DMS53 (cell line): ENCODE measurements around the gene LRFN2.

Source experiments
- DNase-seq: peaks from one replicate; lab custom pipeline; 2025; lab: John Stamatoyannopoulos, UW

The LRFN2 gene

DNA sequence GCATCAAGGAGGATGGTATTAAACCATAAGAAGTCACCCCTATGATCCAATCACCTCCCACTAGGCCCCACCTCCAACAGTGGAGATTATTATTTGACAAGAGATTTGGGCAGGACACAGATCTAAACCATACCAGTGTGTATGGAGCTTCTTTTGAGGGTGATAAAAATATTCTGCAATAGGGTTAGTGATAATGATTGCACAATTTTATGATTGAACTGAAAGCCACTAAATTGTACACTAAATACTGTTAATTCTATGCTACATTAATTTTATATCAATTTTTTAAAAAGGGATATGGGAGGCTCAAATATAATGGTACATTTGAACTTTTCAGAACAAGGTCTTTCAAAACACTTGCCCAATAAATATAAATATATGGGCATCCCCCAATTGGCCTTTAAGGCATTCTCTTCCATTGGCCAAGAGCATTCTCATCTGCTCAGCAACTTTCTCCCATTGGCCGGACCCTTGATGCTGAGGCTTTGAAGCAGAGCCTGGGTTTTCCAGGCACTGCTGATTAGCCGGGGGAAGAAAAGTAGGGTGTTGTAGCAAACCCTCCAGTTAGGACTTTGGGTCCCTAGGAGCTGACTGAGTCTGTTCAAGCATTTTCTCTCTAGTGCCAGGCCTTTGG is 209.9 kb downstream of the LRFN2 start:
- DNase-seq, result no peak

DNA sequence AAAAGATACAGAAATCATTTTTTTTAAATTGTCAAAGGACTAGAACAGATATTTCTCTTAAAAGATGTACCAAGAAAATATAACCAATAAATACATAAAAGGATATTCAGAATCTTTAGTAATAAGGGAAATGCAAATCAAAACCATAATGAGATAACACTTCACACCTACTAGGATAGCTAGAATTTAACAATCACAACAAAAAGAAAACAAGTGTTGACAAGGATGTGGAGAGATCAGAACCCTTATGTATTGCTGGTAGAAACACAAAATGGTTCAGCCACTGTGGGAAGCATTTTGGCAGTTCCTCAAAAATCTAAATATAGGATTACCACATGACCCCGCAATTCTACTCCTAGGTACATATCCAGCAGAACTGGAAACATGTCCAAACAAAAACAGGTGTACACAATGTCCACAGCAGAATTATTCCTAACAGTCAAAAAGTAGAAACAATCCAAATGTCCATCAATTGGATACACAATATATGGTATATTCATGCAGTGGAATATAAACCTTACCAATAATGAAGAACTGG is 211.0 kb downstream of the LRFN2 start:
- DNase-seq, result peak; percentile 39

DNA sequence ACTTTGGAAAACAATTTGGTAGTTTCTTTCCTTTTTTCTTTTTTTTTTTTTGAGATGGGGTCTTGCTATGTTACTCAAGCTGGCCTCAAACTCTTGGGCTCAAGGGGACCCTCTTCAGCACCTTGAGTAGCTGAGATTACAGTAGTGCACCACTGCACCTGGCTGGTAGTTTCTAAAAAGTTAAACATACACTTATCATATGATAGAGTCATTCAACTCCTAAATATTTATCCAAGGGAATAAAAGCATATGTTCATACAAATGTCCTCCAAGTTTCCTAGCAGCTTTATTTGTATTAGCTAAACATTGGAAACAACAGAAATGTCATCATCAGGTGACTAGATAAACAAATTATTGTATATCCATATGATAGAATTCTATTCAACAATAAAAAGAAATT is 213.9 kb downstream of the LRFN2 start:
- peak; percentile 77 for DNase-seq

DNA sequence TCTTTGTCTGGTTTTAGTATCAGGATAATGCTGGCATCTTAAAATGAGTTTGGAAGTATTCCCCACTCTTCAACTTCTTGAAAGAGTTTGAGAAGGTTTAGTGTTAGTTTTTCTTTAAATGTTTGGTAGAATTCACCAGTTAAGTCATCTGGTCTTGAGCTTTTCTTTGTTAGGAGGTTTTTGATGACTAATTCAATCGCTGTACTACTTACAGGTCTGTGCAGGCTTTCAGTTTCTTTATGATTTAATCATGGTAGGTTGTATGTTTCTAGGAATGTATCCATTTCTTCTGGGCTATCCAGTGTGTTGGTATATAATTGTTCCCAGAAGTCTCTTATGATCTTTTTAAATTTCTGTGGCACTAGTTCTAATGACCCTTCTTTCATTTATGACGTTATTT is 215.5 kb downstream of the LRFN2 start:
- DNase-seq, result no peak

DNA sequence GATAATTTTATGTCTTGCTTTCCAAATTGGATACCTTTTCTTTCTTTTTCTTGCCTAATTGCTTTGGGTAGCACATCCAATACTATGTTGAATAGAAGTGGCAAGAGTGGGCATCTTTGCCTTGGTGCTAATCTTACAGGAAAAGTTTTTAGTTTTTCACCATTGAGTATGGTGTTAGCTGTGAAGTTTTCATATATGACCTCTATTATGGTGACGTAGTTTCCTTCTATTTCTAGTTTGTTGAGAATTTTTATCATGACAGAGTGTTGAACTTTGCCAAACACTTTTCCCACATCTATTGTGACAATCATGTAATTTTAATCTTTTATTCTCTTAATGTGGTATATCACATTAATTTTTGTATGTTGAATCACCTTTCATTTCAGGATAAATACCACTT is 216.1 kb downstream of the LRFN2 start:
- DNase-seq, result no peak

DNA sequence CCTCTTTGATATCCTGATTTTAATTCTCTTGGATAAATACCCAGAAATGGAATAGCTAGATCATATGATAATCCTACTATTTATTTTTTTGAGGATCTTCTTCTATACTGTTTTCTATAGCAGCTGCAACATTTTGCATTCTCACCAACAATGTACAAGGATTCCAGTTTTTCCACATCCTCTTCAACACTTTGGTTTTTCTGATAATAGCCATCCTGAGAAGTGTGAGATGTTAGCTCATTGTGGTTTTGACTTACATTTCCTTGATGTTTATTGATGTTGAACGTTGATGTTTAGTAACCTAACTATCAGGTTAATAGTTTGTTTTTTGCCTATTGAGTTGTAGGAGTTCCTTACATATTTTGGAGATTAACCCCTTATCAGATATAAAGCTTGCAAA is 217.3 kb downstream of the LRFN2 start:
- no peak for DNase-seq

DNA sequence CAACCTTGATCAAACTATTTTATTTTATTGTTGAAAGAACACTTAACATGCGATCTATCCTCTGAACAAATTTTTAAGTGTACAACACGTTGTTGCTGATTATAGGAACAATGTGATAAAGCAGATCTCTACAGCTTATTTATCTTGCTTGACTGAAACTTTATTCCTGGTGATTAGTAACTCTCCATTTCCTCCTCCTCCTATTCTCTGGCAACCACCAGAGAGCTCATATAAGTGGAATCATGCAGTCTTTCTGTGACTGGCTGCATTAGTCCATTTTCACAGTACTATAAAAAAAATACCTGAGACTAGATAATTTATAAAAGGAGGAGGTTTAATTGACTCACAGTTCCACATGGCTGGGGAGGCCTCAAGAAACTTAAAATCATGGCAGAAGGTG is 218.1 kb downstream of the LRFN2 start:
- DNase-seq, result no peak

DNA sequence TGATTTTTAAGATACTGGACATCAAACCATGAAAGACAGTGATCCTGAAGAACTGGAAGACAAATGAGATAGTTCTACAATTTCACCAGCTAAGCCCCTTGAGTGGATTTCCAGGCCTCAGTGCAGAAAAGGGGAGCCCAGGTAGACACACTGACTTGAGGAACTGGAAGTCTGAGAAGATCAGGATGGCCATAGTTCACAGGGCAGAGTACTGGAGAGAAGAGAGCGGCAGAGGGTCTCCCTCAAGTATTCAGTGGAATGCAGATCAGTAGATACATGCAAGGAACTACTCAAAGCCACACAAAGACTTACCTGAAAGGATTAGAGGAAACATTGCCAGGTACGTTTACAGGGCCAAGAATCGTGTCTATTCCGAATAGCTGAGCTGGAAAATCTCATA is 224.3 kb downstream of the LRFN2 start:
- DNase-seq, result no peak

DNA sequence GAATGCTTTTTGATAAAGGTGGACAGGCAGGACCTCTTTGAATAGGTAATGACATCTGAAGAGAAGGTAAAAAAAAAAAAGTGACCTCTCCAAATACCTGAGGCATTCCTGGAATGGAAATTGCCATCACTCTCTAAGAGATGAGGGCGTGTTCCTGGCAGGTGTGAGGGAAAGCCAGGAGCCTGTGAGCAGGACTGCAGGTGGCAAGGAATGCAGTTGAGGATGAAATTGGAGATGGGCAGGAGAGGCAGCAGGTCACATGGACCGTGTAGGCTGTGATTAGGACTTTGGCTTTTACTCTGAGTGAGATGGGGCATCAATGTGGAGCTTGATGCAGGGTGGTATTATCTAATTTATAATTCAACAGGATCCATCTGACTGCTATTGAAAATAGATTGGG is 227.4 kb downstream of the LRFN2 start:
- DNase-seq, result peak; percentile 80

DNA sequence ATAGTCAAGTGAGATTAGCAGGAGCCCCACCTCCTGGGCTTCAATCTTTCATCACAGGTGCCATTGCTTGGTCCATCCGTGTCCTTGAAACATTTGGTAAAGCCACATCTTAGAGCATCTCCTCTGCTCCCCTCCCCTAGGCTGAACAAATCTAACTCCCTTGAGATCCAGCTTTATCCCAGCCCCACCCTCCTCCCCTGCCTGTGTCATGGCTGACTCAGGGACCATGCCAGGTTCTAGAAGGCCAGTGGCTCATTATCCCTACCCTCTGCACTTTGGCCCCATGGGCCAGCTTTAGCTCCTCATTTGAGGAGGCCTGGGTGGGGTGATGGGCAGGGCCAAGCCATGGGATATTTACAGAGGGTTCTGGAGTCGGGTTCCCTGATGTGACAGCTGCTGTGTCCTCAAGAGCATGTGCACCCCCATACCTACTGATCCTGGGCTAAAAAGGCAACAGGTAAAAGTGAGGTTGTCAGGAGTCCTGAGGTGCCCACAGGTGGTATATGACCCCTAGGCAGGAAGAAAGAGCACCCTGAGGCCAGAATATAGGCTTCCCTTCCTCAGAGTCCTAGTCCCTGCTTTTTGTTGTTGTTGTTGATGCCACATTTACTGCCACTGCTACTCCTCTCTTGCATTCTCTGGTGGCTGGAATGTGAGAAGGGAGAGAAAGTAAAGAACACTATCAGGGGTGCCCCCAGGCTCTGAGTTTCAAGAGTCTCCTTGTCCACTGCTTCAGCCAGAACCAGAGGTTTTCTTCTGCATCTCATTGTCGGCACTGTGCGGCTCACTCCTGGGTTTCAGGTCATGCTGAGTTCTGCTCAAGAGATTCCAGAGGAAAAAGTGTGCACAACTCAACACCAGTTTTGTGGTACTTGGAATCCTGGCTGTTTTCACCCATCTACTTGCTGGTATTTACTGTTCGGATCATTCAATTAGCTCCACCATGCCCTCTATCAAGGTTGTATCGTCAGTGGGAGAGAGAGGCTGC is 228.4 kb downstream of the LRFN2 start:
- DNase-seq, result no peak

DNA sequence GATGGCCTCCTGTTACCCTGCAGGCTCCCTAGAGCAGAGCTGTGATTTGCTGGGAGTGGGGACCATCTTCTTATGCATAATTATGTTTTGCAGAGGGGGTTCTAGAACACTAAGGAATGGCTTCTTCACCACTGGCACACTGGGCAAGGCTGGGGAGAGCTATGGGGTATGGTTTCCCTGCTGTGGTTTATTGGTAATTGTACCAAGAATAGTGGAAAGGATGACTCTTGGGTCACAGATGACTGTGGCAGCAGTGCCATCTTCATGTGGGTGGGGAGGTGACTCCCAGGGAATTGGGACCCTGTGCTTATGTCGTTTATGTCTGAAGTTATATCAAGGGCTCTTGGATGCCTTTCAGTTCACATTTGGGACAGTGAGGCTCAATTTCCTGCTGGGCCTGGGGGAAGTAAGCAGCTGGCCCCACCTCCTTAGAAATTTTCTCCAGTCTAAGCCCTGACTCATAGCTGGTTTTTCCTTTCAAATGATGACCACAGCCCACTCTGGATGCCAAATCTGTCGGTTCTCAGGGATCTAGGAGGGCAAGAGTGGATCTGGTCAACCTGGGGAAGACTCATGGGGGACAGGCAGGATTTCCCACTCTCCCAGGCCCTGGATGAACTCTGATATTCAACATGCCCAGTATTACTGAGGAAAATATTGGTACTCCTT is 230.8 kb downstream of the LRFN2 start:
- DNase-seq, result no peak

DNA sequence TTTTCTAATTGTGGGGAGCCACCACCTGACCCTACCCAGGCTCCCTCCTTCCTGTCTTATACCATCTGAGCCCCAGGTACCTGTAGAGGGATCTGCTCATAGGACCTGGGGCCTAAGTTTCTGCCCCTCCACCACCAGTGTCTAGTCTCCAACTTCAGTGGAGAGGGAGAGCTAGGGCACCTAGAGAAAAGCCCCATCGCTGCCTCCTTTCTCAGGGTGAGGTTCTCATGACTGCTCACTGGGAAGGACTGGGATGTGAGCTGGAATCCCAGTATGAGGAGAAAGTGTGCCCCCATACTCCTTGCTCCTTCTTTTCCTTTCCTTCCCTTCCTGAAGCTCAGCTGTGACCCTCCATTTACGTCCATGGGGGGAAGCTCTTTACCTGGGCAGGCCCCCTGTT is 231.6 kb downstream of the LRFN2 start:
- DNase-seq, result no peak

DNA sequence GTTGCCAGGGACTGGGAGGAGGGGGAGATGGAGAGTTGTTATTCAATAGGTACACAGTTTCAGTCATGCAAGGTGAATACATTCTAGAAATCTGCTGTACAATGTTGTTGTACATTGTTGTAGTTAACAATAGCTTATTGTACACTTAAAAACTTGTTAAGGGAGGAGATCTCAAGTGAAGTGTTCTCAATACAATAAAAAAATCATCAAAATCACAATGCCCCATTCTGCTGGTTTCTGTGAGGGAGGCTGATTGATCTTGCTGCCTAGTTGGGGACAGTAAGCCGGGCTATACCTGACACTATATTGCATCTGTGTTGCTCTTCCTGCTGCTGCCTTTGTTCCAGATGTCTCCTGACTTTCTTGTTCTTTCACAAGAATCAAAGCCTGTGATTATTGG is 232.1 kb downstream of the LRFN2 start:
- DNase-seq, result no peak

DNA sequence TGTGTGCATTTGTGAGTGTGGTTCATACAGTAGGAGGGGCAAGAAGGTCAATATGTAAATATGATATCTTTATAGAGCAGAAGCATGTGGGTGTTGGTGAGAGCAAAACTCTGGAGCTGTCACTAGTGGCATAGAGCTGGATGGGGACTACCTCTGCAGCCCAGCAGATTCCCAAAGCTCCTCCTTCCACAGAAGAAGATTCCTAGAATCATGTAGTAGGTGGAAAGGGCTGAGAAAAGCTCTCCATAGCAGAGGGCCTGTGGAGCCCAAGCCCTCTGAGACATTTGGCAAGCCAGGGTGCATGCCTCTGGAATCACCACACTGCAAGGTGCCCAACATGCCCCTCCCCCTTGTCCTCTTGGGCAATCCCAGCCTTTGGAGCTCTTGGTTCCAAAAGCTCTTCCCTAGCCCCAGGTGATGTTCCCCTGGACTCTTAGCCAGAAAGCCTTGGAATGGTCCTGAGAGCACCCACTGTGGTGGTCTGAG is 233.2 kb downstream of the LRFN2 start:
- no peak for DNase-seq

DNA sequence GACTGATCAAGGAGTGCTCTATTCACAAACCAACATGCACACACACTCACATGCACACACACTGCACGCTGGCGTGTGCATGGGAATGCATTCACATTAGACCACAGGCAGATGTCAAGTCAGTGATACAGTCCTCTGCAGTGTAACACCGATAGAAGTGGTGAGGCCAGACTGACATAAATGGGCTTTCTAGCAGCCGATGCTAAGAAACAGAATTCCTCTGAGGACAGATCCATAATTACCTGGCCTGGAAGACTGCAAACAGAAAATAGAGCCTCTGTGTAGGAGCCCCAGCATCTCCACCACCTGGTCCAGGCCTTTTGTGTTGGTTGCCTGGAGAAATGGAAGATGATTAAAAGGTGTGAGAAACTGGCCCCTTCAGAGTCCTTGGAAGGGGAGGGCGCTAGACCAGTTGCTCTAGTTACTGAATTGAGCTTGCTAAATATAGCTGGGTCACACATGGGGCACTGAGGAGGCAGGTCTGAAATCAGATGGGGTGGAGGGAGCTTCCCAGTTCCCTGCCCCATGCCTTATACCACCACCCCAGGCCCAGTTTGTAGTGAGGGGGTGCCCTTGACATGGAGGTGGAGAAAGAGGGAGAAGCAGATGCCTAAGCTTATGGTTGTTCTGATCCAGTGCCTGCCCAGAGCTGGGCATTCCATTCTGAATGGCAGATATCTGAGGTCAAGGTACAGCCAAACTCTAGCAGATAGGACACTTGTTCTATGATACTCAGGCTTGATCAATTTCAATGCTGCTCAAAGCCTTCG is 233.8 kb downstream of the LRFN2 start:
- no peak for DNase-seq

DNA sequence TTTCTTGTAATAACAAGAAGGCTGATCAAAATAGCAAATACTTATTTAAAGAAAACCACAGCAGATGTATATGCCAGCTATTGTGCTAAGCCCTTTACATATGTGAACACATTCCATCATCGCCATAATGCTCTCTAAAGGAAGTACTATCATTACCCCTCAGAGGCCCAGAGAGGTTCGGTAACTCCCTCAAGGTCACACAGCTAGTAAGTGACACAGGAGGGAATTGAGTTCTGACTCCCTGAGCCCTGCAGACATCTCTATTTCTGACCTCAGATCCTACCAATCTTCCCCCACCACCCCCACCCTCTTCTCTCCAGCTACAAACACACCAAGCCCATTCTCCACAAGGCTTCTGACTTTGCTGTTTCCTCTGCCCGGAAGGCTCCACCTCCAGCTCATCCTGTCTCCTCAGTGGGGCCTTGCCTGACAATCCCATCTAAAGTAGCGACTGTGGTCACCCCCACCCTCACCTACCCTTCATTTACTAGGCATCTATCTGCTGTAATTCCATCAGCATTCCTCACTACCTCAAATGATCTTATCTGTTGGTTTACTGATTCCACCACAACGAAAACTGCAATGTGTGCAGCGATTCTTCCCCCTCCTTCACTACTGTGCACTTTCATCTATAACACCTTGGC is 234.5 kb downstream of the LRFN2 start:
- DNase-seq, result no peak

DNA sequence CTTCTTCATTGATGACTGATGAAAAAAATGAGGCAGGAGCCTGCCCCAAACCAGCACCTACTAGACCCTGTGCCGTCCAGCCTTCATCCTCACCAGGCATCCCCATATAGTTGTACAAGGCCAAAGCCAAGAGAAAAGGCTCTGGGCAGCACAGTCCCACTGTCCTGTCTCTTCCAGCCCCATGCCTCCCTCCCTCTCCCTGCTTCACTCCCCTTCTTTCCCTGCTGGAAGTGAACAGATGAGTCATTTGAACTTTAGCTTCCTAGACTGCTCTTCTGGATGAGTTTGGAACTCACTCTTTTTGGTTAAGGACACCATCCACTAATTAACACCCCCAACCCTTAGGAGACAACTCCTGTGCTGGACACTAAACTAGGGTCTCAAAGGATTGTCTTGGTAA is 235.2 kb downstream of the LRFN2 start:
- DNase-seq, result no peak

DNA sequence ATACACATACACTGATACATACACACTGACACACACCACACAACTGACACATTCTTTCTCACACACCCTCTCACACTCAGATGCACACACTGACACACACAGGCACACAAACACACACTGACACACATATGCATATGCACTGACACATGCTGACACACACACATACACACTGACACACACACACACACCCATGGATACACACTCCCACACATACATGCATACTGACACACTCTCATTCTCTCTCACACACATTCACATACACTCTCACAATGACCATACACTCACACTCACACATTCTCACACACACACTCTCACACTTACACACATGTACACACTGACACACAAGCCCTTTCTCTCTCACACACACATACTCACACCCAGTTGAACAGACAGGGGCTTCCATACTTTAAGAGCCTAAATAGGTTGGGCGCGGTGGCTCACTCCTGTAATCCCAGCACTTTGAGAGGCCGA is 236.4 kb downstream of the LRFN2 start:
- DNase-seq, result no peak

DNA sequence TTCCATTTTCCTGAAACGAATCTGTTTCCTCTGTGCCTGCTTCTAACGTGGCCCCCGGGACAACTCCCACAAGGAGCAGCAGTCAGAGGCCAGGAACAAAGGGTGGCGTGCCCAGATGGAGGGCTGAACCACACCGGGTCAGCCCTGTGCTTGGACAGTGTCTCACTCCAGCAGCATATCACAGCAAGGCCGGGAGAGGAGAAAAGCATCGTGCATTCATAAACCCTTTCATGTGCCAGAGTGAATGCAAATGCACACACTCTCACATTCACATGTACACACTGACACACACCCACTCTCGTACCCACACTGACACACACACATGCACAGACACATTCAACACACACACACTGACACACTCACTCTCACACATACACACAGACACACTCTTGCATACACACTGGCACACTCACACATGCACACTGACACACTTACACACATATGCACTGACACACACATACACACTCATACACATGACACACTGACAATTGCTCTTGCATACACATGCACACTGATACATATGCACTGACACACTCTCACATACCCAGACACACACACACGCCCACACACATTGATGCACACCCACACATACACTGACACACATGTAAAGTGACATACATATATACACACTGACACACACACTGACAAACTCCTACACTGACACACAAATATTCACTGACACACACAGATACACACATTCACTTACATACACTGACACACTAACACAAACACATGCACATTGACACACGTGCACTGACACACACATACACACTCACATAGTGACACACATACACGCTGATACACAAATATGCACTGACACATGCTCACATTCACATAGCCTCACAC is 237.0 kb downstream of the LRFN2 start:
- no peak for DNase-seq
